Parathyroid adenoma (tissue), 2 donors: ENCODE data around the gene BRWD1.

Experiments
- H2AFZ ChIP-seq: fragments of 300-600 bp; sonication (generic); one replicate; pipeline ENCODE4 v1.7.0; 2017; ENCODE audit warnings: antibody characterized with exemption, mild to moderate bottlenecking
- H3K27ac ChIP-seq: fragments of 300-600 bp; sonication (generic); one replicate; pipeline ENCODE4 v1.7.0; 2017
- H3K27me3 ChIP-seq: fragments of 300-600 bp; sonication (generic); one replicate; pipeline ENCODE4 v1.7.0; 2017; ENCODE audit warnings: low read length; ENCODE audit not compliant: control insufficient read depth, insufficient read depth
- H3K36me3 ChIP-seq: fragments of 300-600 bp; sonication (generic); one replicate; pipeline ENCODE4 v1.7.0; 2017; ENCODE audit warnings: low read length; ENCODE audit not compliant: control insufficient read depth, insufficient read depth
- H3K4me1 ChIP-seq: fragments of 300-600 bp; sonication (generic); one replicate; pipeline ENCODE4 v1.7.0; 2017; ENCODE audit warnings: control low read depth
- H3K4me2 ChIP-seq: fragments of 300-600 bp; sonication (generic); one replicate; pipeline ENCODE4 v1.7.0; 2017; ENCODE audit warnings: low read length
- H3K4me3 ChIP-seq: fragments of 300-600 bp; sonication (generic); one replicate; pipeline ENCODE4 v1.7.0; 2017; ENCODE audit warnings: low read depth, low read length
- H3K79me2 ChIP-seq: fragments of 300-600 bp; sonication (generic); one replicate; pipeline ENCODE4 v1.7.0; 2017; ENCODE audit warnings: control low read depth
- H3K9ac ChIP-seq: fragments of 300-600 bp; sonication (generic); one replicate; pipeline ENCODE4 v1.7.0; 2017; ENCODE audit warnings: mild to moderate bottlenecking
- H3K9me3 ChIP-seq: fragments of 300-600 bp; sonication (generic); one replicate; pipeline ENCODE4 v1.7.0; 2017; ENCODE audit warnings: low read length; ENCODE audit not compliant: control insufficient read depth
- TF ChIP-seq, protein P1 (sequence below): fragments of 300-600 bp; sonication (generic); IDR thresholded peaks from one replicate; pipeline ENCODE4 v1.7.0; 2017; ENCODE audit warnings: antibody characterized with exemption, mild to moderate bottlenecking
- donor health status: primary hyperparathyroidism.

The BRWD1 gene

DNA sequence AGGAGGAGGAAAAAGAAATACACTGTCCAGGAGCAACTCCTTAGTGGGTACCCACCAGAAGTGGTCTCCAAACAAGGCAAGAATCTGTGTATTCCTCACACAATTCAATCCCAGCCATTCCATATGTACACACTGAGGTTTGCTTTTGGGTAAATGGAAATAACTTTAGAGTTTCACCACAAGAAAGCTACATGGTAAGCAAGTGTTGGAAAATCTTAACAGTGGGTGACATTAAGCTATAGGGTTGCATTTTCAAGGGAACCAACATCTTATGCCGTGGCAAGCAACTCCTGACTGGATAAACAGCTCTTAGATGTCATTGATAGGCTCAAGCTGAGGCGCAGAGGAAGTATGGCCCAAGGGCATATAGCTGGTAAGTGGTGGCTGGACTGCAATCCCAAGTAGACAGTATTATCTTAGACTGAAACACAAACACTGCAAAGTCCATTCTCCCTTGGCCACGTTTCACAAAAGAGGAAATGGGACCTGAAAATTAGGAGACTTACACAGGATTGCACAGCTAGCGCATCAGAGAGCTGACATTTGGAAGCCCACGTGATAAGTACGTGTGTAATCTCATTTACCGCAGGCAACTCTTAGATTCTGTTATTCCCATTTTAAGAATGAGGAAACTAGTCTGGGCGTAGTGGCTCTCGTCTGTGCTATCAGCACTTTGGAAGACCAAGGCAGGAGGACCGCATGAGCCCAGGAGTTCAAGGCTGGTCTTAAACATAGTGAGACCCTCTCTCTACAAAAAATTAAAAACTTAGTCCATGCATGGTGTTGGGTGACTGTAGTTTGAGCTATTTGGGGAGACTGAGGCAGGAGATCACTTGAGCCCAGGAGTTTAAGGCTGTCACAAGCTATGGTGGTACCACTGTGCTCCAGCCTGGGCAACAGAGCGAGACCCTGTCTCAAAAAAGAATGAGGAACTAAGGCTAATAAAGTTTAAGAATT, 4.0 kb upstream of the BRWD1 start:
- H2AFZ ChIP-seq: no peak overlapping the region
- no peak overlapping the region for H3K9ac ChIP-seq
- H3K4me2 ChIP-seq: no peak overlapping the region
- no peak overlapping the region for H3K4me3 ChIP-seq
- H3K4me1 ChIP-seq: no peaks in the 10 kb centered on the region
- H3K9me3 ChIP-seq: no peaks in the 10 kb centered on the region
- H3K27me3 ChIP-seq: no peaks in the 10 kb centered on the region
- TF ChIP-seq, protein P1, sequence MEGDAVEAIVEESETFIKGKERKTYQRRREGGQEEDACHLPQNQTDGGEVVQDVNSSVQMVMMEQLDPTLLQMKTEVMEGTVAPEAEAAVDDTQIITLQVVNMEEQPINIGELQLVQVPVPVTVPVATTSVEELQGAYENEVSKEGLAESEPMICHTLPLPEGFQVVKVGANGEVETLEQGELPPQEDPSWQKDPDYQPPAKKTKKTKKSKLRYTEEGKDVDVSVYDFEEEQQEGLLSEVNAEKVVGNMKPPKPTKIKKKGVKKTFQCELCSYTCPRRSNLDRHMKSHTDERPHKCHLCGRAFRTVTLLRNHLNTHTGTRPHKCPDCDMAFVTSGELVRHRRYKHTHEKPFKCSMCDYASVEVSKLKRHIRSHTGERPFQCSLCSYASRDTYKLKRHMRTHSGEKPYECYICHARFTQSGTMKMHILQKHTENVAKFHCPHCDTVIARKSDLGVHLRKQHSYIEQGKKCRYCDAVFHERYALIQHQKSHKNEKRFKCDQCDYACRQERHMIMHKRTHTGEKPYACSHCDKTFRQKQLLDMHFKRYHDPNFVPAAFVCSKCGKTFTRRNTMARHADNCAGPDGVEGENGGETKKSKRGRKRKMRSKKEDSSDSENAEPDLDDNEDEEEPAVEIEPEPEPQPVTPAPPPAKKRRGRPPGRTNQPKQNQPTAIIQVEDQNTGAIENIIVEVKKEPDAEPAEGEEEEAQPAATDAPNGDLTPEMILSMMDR: no peak
- no peaks in the 10 kb centered on the region for H3K36me3 ChIP-seq
- H3K27ac ChIP-seq: no peak overlapping the region
- no peaks in the 10 kb centered on the region for H3K79me2 ChIP-seq

DNA sequence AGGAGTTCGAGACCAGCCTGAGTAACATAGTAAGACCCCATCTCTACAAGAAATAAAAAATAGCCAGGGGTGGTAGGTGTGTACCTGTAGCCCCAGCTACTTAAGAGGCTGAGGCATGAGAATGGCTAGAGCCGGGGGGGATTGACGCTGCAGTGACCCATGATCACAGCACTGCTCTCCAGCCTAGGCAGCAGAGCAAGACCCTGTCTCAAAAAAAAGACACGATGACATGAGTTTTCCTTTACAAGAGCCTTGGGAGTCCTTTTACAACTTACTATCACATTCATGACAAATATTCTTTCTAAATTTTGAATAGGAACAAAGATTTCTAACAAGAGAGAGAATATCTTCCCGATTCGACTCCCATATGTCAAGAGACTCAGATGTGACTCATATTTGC, 3.3 kb upstream of the BRWD1 start:
- Histone ChIP-seq H3K4me1 (peaks cover 4% of the 10 kb centered on the region), H3K27ac (no peak overlapping the region)
- TF ChIP-seq, protein P1: no peak

DNA sequence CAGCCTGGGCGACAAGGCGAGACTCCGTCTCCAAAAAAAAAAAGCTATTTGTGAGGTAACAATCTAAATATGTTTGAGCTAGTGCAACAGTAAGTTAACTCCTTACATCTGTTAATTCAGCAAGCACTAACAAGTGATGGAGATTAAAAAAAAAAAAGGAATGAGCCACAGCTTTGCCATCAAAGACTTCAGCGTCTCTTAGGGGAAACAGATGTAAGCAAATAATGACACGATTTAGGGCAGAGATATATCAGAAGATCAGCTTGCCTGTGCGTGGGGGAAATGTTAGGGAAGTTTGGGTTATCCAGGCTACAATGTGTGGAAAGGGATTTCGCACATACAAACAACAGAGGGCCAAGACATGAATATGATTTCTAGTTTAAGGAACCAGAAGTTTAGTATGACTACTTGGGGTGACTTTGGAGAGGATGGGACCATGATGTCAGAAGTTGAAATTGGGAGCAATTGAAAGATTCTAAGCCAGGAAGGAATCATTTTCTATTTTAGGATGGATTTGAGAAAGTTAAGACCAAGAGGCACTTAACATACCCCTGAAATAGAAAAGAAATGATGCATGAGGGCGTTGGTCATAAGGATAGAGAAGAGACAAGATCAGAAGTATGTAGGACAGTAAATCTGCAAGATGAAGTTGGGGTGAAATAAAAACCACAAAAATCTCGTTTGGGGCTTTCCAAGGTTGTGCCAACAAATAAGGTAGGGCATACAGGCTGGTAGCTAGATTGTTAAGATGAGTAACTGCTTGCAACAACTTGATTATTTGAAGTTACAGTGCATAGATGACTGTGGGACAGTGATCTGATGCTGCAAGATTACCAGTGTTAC, 2.4 kb upstream of the BRWD1 start:
- peaks cover 6% of the 10 kb centered on the region for H3K4me1 ChIP-seq
- no peaks in the 10 kb centered on the region for H3K36me3 ChIP-seq
- H3K9me3 ChIP-seq: no peaks in the 10 kb centered on the region
- H3K27ac ChIP-seq: no peak overlapping the region
- no peaks in the 10 kb centered on the region for H3K27me3 ChIP-seq
- H3K79me2 ChIP-seq: peaks cover under 1% of the 10 kb centered on the region
- TF ChIP-seq, protein P1: no peak
- H2AFZ ChIP-seq: no peak overlapping the region
- no peak overlapping the region for H3K4me3 ChIP-seq
- no peak overlapping the region for H3K4me2 ChIP-seq
- H3K9ac ChIP-seq: no peak overlapping the region

More for the DNA sequence above, 3.3 kb upstream of the BRWD1 start:
- H3K27me3 ChIP-seq: no peaks in the 10 kb centered on the region
- H2AFZ ChIP-seq: no peak overlapping the region
- no peaks in the 10 kb centered on the region for H3K79me2 ChIP-seq
- no peak overlapping the region for H3K9ac ChIP-seq
- no peak overlapping the region for H3K4me2 ChIP-seq
- no peak overlapping the region for H3K4me3 ChIP-seq
- H3K9me3 ChIP-seq: no peaks in the 10 kb centered on the region
- H3K36me3 ChIP-seq: no peaks in the 10 kb centered on the region

DNA sequence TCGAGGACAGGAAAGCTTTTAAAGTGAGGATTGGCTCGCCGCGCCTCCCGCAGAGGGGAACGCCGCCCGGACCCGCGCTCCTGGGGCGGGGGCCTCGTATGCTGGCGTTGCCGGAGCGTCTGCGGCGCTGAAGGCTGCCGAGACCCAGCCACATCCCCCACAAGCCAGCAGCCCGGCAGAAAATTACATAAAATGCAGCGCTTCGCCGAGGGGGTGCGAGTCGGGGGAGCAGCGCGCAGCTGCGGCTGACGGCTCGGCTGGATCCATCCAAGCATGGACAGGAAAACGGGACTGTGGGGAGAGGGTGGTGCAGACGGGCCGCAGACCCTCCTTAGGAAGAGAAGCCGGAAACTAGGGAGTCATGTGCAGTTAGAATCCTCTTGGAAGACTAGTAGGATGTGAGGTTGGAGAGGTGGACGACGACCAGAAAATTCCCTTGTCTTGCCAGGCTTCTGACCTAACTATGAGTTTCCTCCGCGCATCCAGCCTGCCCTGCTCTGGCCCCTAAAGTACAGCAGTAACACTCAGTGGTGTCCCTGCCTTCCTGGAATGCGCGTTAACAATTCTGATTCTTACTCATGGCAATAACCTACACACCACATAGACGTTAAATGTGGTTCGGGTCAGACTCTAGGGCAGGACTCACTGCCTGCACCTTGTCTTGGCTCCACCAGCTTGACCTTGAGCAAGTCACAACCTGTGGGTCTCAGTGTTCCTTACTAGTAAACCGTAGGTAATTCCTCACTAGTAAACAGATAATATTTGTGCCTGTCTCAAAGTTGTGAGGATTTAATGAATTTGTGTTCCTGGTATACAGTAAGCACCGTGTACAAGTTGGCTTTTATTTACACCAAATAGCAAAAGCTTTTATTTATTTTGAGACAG, 953 bp upstream of the BRWD1 start:
- Histone ChIP-seq H3K27ac (peak overlapping the region; percentile 93), H3K4me2 (peak overlapping the region; percentile 100), H3K9me3 (no peaks in the 10 kb centered on the region), H3K79me2 (peaks cover 11% of the 10 kb centered on the region), H3K27me3 (no peaks in the 10 kb centered on the region), H3K4me1 (peaks cover 6% of the 10 kb centered on the region), H3K9ac (peak overlapping the region; percentile 76), H2AFZ (peak overlapping the region; percentile 98), H3K36me3 (no peaks in the 10 kb centered on the region), H3K4me3 (peak overlapping the region; percentile 67)
- TF ChIP-seq, protein P1: no peak
